Lung microvascular endothelial cell (primary cell): ENCODE measurements around the gene ANAPC4. TPM values are rescaled to one million over a fixed set of nuclear protein-coding genes. Genes with fewer than 3 reads are reported as not detected.

Source experiments
- DNase-seq, 2 donors: peaks; one replicate each; pipeline versions ENCODE4 v3.0.0 to v3.0.0-alpha.2; 2010; ENCODE audit warnings: low read depth in 2 of 2
- total RNA-seq: library from RNA; depleted of rRNA; stranded (reverse); fragments of >200 nt; gene quantifications from 2 replicates; pipeline ENCODE4 v1.2.1, GENCODE V29; 2014

The ANAPC4 gene
- total RNA-seq, 1 donor from 2014 or later, result 20.8 TPM

DNA sequence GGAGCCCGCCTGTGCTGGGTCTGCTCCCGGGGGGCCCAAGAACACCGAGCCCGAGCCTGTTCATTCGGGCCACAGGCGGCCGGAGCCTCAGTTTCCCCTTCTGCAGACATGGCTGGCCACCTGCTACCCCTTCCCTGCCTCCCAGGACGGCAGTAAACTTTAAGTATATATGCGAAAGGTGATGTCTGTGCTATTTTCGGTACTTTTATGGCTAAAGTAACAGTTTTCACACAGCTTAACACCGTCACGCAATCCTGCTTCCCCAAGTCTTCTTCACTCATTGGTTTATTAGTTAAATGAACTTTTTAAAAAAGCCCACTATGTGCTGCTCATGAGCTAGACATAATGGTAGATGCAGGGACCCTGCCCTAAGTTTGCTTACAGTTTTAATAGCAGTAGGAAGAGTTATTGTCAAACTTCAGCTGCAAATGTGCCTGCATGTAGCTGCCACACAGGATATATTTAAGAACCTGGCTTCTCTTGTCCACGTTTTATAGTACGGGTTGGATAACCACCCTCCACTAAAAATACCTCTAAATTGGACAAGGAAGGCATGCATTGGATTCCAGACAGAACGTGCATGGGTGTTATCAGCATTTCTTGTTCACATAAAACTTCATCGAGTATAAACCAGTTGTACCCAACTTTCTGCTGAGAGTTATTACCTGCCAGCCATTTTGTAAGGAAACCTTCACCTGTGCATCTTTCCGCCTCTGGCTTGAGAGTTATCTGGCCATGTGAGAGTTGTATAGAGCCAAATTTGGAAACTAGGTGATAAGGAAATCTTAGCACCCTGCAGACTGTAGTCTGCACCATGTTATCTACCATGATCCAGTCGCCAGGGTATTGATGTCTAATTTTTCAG lies 741 bp downstream of the ANAPC4 start:
- DNase-seq, result peak; percentile 8 to 9

DNA sequence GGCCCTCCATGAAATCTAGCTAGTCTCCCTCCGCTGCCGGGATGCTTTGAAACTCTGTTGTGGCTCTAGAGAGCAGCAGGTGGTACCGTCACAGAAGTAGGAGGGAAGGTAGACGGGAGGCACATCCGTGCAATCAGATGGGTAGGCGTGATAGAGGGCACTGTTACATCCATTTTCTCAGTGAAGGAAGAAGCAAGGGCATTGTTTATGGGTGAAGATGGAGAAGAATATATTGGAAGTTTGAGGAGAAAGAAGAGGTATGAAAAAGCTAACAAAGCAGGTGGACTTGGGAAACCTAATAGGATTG lies 1.3 kb downstream of the ANAPC4 start:
- DNase-seq, result no peak

DNA sequence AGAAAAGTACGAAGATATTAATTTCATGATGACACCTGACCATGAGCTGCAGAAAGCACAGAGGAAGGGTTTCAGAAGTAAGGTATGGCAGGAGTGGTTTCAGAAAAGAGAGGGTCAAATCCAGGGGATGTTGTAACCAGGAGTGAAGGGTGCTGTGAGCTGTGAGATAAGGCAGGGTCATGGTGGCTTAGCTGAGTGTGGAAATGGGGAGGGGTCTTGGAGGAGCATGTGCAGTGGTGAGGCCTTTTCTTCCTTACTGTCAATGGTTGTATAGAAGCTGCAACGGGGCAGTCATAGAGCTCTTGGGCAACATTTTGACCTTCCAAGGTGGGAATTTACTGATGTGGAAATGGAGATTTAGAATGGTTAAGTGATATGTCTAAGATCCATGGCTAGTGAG lies 2.5 kb downstream of the ANAPC4 start:
- no peak for DNase-seq

DNA sequence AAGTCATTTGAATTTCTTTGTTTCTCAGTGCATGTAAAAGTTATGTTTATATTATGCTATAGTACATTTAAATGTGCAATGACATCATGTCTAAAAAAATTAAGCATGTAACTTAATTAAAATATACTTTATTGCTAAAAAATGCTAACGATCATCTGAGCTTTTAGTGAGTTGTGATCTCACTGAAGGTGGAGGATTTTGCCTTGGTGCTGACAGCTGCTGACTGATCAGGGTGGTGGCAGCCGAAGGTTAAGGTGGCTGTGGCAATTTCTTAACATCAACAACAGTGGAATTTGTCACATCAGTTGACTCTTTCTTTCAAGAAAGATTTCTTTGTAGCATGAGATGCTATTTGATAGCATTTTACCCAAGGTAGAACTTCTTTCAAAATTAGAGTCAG lies 6.6 kb downstream of the ANAPC4 start:
- no peak for DNase-seq

DNA sequence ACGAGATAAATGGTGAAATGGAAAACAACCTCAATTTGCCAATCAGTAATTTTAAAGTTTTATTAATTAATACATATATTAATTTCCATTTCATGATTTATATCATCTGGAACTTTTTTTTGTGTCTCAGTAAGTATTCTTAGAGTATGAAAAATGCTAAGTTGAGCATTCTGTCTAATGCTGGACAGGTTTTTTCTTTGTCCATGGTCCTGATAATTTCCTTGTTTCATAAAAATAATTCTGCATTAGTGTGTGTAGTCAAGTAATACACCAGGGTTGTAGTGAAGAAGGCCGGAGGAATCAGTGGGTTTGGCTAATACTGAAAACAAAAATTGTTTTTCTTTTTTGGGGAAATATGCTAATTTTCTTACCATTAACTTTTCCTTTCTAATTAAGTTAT lies 9.9 kb downstream of the ANAPC4 start:
- no peak for DNase-seq

DNA sequence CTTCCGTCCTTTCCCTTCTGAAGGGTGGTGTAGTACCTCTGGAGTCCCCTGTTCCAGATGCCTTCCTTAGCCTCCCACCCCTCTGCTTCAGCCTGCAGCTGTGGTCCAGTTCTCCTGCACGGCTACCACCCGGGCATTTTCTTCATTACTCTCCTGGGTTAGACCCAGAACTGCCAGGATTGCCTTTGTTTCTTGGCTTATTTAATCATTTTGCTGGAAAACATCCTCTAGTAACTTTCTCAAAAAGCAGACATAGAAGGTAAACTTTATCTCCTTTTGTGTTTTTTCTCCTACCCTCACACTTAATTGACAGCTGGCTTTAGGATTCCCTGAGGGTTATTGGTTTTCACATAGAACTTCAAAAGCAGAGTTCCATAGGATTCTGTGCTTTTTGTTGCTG lies 20.2 kb downstream of the ANAPC4 start:
- no peak for DNase-seq

DNA sequence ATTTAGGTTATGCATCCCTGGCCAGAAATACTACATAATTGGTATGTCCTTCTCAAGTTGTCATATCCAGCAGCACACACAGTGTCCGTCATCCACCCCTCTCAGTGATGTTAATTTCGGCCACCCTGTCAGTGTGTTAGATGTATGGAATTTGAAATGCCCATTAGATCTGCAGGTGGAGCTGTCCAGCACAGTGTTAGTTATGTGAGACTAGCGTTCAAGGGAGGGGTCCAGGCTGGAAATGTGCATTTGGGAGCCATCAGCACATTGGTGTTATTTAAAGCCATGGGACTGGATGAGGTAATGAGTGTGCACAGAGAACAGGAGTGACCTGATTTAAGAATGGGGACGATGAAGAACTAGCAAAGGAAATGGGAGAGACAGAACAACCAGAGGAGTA lies 22.4 kb downstream of the ANAPC4 start:
- DNase-seq, result no peak

DNA sequence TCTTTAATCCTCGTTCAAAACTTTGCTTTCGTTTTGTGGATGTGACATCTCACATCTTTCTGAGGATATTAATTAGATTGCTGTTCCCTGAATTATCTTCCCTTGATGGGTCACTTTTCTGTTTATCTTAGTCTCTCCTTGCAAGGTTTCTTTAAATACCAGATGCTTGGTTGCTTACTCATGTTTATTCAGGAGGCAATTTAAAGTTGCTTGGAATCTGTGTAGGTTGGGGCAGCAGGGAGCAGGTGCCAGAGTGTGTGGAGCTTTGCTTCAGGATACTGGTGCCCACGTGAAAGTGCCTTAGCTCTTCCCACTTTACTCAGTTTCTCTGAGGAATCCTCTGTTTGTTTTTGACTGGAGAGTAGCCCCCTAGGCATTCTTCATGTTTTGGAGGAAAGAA lies 24.0 kb downstream of the ANAPC4 start:
- DNase-seq, result no peak

DNA sequence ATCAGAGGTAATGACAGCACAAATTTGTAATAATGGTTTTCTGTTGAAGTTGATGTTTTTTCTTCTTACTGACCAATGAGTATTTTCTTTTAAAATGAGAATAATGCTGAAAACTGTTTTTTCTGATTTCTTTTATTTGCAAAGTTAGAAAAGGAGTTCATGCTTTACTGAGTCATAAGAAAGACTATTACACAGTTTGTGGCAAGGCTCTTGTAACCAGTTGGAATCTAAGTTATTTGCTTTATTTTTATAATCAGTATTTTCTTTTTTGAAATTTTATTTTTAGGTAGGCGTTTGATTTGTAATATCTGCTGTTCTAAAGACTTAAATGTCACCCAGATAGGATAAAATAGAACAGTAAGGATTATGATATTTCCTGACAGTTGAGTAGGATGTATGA lies 25.5 kb downstream of the ANAPC4 start:
- no peak for DNase-seq

DNA sequence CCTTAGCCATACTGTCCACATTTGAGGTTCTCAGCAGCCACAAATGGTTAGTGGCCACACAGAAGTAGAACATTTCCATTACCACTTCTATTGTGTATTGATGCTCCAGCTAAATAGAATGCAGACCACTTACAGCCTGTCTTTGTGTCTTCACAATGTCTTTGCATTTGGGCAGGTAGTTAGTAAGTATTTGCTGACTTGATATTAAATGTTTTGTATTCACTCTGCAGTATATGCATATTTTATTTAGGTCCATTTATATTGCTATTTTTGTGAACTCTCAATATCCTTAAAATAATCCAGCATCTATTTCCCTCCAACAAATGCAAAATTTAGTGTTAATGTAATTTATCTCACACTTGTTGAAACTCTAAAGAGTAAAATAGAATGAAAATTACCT lies 26.6 kb downstream of the ANAPC4 start:
- no peak for DNase-seq

DNA sequence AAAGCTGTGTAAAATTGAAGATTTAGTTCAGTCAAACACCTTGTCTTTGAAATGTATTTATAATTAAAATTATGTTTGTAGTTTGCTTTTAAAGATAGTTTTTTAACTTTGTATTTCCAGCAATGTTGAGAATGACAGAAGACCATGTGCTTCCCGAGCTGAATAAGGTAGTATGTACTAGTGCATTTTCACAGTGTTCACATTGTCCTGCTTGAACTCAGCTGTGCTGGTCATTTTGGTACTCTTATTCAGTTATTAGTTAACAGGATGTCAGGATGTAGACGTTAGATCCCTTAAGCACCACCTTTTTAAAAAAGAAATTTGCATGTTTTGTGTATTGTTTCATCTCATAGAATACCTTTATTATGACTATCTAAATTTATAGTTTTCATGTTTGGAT lies 28.4 kb downstream of the ANAPC4 start:
- DNase-seq, result no peak

DNA sequence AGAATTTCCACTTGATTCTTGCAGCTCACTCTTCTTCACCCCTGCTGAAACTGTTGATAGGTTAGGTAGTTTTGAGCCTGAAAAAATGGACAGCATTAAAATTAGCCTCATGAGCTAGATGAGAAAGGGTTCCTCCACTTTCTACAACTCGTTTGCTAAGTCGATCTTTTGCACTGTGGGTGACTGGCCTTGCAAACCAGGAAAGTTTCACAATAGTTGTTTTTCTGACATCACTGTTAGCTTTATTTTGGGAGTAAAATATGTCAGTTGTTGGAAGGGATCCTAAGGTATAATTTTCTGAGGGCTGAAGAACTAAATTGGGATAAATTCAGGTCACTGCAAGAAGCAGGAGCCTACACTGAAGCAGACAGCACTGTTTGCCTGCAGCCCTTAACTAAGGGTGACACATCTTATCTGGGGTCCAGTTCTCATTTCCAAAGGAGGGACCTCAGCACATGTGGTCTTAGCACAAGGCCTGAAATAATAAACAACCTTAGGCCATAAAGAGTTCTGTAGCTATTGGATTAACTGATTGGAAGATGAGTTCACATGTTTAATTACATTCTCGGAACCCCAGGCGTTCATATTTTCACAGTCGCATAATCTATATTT lies 29.1 kb downstream of the ANAPC4 start:
- DNase-seq, result no peak

DNA sequence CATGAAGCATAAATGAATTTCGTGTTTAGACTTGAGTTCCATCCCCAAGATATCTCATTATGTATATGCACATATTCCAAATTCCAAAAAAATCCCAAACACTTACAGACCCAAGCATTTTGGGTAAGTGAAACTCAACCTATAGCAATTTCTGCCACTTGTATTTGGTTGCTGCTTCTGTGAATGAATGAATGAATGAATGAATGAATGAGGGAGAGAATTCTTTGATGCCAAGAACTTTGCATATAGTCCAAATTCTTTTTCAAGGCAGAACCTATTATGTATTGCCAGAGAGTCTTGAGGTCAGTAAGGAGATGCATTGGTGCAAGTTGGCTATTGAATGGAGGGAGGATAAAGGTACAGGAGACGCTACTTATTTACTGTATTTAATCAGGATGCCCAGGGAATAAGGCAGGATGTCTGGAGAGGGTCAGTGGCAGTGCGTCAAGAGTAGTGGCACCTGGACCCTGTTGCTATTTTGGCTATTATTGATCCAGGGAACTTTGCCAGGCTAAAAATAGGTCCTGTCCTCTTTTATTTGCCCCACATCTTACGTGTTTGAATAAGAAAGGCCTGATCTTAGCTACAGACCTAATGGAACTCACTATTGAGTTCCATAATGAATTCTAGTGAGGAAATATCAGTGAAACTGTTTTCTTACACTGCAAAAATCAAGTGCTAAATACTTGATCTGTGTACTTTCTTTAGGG lies 33.9 kb downstream of the ANAPC4 start:
- no peak for DNase-seq

DNA sequence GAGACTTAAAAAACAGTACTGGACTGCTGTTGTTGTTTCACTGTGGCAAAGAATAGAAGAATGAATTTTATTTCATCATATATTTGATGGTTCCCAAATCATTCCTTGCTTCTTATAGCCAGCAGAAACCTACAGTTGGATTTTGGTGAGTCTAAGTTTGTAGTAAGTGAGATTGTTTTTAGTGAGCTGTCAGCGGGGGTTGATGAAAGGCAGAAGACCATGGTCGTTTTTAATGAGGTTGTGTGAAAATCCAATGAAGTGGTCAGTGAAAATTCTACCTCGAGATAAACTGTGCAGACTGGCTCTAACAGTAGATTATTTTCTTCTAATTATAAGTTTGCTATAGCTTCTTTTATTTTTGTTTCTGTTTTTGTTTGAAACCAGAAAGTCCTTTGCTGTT lies 36.2 kb downstream of the ANAPC4 start:
- no peak for DNase-seq

DNA sequence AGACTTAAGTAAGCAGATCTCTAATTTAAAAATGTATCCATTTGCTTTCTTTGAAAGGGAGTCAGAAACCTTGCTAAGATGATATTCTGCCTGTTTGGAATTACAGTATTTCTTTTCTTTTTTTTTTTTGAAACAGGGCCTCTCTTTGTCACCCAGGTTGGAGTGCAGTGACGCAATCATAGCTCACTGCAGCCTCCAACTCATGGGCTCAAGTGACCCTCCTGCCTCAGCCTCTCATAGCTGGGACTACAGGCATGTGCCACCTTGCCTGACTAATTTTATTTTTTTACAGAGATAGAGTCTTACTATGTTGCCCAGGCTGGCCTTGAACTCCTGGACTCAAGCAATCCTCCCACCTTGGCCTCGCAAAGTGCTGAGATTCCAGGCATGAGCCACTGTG lies 40.0 kb downstream of the ANAPC4 start:
- DNase-seq, result no peak

DNA sequence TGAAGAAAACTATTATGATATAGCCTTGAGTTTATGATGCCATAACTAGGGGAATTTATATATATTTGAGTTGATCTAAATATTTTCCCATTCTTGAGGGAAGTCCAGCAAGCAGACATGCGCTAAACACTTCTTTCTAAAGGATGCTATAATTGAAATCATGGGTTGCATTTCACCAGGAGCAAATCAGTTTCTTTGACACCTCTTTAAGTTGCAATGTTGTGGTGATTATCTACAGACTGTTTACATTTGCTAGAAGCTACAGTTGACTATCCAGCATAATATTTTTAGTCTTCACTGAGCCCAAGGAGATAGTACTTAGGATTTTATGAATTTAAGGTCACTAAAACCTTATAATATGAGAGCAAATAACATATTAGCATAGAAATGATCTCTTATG lies 43.9 kb downstream of the ANAPC4 start:
- DNase-seq, result no peak

DNA sequence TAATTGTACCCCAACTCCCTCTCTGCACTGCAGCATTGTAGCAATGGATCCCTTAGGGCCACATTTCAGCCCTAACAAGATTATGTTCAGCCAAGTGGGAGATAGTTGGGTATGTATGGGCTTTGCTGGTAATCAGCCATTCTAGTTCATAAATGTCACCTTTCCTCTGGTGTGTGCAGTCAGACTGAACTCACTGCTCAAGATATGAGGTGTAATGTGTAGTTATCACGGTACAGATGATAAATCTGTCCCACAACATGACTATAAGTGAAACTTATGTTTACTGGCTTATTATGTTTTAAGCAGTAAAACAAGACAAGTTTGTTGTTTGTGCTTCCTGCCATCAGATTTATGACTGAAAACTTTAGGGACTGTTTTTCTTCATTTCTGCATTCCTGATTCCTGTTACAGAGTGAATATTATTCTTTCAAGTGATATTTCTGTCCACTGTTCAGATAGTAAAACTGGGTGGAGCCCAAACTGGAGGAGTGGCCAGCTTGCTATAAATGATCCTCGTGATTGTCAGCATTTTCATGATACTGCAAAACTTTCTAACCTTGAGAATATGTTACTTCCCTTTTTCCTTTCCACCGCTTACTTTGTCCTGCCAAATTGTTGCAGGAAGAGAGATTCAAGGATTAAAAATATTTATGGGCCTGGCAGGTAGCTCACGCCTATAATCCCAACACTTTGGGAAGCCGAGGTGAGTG lies 44.9 kb downstream of the ANAPC4 start:
- DNase-seq, result no peak

DNA sequence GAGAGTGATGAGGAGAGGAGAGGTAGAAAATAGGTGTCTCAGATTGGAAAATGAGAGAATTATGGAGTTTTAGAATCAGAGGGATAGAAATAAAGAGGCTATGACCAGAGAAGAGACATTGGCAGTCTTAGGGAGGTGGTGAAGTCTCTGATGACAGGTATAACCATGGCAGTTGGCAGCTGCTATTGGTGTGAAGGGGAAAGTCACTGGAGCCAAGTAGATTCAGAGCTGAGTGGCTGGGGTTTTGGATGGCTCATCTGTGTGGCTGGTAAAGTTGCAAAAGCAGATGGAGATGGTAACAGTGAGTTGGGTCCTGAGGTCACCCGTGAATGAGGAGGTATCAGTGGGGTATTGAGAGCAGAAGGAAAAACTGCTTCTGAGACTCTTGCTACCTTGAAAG lies 46.5 kb downstream of the ANAPC4 start:
- no peak for DNase-seq

DNA sequence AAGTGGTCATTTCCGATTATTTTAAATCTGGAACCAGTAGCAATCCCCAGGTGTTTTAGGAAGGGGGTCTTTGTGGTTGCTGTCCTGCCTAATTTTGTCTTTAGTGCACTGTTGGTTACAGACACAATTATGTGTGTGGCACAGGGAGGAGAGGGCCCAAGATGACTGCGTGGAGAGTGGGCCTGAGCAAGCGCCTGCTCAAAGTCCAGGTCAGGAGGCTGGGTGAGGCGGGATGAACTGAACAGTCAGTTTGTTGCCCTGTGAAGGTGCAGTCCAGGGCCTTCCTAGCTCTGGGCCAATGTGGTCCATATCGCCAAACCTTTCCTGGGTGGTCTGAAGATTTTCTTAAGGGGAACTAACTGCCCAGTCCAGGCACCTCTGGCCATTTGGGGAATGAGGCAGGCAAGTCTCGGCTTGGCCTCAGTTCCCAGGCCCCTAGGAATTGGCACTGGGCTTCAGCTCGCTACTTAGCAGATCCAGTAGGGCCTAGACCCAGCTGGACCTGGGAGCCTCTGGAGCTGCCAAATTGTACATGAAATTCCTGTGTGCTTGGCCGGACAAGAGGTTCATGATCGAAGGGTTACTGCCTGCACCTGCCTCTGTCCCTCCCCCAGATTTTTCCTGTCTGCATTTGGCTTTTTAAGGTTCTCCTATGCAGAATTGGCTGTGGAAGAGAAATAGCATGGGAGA lies 47.6 kb downstream of the ANAPC4 start:
- no peak for DNase-seq

DNA sequence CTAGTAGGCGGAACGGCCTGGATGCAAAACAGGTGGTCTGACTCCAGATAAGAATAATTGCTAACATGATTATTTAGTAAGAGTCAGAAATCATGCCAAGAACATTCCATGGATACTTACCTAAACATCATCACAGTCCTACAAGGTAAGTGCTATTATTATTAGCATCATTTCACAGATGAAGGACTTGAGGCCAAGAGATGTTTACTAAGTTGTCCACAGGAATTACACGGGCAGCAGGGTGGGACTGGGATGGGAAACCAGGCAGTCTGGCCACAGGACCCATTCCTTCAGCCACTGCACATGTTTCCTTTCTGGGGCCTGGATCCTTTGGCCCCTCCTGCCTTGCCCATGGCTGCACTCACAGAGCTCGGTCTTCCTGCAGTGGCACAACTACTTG lies 48.3 kb downstream of the ANAPC4 start:
- DNase-seq, result no peak

DNA sequence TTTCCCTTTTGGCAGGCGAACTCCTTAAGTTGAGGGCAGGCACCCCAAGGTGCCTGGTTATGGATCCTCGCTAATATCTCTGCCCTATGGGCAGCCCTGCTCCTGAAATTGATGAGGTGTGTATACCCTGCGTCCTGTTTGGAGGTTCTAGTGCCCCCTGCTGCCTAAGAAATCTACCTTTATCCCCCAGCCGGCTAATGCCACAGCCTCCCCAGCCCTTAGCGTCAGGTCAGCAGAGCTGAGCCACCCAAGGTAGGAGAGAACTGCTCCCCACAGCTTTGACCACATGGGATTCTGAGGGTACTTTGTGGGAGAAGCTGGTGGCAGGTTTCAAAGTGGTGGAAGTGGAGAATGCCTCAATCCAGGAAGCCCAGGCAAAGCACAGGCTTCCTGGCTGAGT lies 50.8 kb downstream of the ANAPC4 start:
- no peak for DNase-seq

DNA sequence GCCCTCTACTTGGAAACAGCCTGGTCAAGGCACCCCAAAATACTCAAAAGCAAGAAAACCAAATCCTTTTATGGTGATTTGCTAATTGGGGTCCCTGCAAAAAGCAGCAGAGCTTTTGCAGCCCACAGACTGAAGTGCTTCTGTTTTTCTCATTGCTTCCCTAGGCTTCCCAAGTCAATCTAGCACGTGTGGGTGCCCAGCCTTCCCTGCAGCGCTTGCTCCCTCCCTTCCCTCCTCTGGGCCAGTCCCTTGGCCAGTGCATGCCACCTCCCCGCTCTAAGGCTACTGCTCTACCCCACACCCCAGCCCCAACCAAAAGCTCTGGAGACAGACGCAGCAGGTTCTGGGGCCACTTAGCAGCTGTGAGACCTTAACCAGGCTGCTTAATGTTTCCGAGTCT lies 53.6 kb downstream of the ANAPC4 start:
- DNase-seq, result no peak
